HG03095 (cell line): ENCODE data around the gene SH3TC2.

ENCODE experiments used
- ATAC-seq: cut with Tn5 transposase; IDR thresholded peaks from one replicate; pipeline ENCODE4 v1.9.1; 2021; ENCODE audit warnings: moderate library complexity; ENCODE audit not compliant: unreplicated experiment

Gene SH3TC2

GRCh38 chr5:148974642-148975327, 88.1 kb downstream of the SH3TC2 start:
- no peak for ATAC-seq

DNA sequence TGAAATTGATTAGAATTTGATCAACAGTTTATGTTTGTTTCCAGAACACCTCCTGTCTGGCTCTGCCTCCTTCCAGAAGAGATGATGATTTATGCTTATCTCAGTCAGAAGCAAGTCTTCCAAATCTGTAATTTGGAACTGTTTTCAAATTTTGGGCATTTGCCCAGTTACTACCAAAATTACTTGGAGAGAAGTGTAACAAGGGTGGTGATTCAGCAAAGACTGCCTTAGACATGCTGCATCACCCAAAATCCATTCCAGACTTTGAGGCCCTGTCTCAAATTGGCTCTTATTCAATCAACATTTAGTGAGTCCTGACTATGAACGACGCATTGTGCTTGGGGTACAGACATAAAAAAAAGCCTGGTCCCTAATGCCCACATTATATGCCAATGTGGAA, 89.4 kb downstream of the SH3TC2 start:
- no peak for ATAC-seq

DNA sequence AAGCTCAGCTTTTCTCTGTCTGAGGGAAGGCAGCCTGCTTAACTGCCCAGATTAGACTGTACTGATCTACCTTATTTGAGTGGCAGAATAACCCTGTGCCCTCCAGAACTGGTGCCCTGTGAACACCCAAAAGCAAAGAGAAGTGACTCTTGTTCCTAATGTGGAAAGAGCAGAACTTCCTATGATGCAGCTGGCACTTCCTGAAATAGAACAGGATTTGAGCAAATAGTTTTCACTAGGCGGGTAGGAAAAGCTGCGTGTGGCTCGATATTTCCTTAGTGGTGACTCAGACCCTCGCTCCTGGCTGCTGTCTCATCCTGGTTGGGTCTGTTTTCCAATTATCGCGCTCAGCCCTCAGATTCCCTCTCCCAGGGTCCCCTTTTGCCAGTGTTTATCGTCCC, 89.9 kb downstream of the SH3TC2 start:
- ATAC-seq, result no peak

- no peak for ATAC-seq
Observed at GRCh38 chr5:148972396-148972795, 90.5 kb downstream of the SH3TC2 start.

GRCh38 chr5:148970876-148971275, 92.0 kb downstream of the SH3TC2 start:
- ATAC-seq, result no peak

DNA sequence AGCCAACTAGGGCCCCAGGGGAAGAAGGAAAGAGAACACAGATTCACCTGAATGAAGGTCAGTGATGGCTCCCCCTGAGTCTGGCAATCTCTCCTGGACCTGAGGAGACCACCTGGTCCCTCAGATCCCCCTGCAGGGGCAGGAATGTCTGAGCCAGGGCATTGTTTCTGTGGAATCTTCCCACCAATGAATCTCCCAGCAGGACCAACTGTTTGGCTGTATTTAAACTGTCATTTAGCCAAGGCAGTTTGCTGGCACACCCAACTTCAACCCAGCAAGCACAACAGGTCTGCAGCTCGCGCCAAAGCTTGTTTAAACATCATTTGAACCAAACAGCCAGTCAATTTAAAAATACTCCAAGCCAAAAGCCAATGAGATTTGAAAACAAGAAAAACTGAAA, 92.6 kb downstream of the SH3TC2 start:
- ATAC-seq, result no peak

- no peak for ATAC-seq
Observed at GRCh38 chr5:148969291-148969690, 93.6 kb downstream of the SH3TC2 start.

- ATAC-seq, result no peak
Observed at GRCh38 chr5:148968311-148968710, 94.6 kb downstream of the SH3TC2 start.

- no peak for ATAC-seq
Observed at GRCh38 chr5:148967783-148968182, 95.1 kb downstream of the SH3TC2 start.

GRCh38 chr5:148966938-148967337, 95.9 kb downstream of the SH3TC2 start:
- no peak for ATAC-seq

DNA sequence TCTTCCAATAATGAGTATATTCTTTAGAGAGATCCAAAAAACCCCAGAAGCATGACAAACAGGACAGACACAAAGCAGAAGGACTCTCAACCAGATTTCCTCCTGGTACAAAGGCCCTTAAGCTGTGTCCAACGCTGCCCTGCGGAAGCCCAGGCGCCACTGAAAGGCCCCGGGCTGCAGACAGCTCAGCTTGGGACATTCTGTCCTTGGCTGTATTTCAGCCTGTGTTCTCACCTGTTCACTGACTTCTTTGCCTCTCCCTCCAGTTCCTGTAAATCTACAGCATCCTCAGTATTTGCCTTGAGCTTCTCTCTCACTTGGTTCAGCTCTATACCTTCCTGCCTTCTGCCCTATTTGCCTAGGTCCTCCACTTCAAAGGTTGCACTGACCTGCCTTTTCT, 96.5 kb downstream of the SH3TC2 start:
- no peak for ATAC-seq

DNA sequence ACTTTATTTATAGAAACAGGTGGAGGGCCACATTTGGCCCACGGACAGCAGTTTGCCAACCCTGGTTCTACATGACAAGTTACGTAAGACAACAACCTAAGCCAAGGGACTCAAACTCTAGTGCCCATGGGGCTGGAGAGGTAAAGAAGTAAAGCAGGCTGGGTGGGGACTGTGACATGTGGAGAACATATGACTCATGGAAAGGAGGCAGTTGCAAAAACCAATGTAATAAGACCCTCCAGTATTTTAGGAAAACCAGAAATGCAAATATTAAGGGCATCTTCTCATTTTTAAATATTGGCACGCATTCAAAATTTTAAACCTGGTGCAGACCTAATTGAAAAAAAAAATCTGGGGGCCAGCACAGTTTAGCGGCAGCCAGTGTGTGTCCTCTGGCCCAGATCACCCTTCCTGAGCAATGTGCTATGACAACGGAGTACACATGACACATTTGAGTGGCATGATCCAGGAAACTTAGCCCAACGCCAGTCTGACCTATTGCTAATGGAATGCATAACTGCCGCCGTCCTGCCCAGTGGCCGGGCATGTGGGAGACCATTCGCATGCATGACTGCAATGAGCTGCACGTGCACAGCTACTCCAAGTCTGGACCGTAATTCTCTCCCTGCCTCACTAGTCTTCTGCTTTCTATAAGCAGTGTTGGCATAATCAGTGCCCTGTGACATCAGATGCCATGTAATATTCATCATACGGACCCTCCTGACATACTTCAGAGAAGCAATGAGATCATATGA, 97.2 kb downstream of the SH3TC2 start:
- no peak for ATAC-seq

GRCh38 chr5:148963664-148964063, 99.2 kb downstream of the SH3TC2 start:
- ATAC-seq, result no peak

- no peak for ATAC-seq
Observed at GRCh38 chr5:148962761-148963324, 100.0 kb downstream of the SH3TC2 start.

GRCh38 chr5:148962200-148962550, 100.7 kb downstream of the SH3TC2 start:
- ATAC-seq, result no peak

DNA sequence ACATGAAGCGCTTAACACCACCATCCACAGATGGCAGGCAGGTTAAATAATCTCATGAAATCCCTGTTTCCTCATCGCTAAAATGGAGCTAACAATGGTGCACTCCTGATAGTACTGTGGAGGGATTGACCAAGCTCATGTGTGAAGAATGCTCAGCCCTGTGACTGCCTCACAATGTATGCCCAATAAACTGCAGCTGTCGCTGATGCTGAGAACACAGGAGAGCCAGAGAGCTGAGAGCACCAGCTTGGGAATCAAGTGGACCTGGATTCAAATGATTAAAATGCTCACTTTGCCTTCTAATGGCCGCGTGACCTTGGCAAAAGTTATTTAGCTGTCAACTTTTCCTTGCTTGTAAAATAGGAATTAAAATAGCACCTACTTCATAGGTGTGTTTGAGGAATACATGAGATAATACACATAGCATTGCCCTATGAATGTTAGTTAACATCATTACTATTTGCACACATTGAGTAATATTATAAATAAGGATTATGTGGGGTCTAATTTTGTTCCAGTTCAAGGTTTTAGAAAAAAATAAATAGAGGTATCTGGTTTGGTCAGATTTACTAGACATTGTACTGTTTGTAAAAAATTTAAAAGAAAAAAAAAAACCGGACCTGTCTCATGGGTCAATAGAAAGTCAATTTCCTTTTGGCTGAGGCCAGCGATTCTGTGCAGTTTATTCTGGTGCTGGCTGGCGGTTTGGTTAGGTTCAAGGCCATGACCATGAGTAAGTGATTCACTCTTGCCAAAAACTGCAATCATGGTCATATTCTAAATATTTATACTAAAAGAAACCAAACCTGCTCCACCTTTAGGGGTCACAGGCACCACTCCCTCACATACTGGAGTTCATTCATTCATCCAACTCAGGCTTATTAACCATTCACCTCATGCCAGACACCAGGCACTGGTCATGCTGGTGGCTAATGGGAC, 101.3 kb downstream of the SH3TC2 start:
- no peak for ATAC-seq

- ATAC-seq, result no peak
Observed at GRCh38 chr5:148960070-148960769, 102.6 kb downstream of the SH3TC2 start.

DNA sequence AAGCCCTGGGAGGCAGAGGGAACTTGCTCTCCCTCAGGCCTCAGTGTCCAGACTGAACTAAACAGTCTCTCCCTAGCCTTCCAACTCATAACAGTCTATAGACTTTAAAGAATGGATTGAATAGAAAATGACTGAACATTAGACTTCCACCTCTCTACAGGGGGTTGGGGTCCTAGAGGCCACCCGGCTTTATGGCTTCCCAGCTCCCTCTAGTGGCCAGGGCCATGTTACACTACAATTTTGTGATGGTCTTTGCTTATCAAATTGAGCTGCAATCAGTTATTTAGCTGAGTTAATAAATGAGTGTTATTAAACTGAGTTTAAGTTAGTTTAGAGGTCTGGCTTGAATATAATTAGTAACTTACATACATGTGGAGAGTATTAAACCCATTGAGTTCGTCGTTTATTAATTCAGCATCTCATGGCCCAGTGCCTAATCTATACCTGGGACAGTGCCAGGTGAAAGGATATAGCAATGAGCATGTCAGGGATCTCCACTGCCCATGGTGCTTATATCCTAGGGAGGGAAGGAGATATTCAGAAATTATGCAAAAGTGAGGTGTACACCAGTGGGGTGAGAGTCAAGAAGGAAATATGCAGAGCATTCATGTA, 105.2 kb downstream of the SH3TC2 start:
- ATAC-seq, result no peak

- ATAC-seq, result no peak
Observed at GRCh38 chr5:148956477-148957385, 106.1 kb downstream of the SH3TC2 start.
